ENCODE data around the gene MED27.

MED27 gene

DNA sequence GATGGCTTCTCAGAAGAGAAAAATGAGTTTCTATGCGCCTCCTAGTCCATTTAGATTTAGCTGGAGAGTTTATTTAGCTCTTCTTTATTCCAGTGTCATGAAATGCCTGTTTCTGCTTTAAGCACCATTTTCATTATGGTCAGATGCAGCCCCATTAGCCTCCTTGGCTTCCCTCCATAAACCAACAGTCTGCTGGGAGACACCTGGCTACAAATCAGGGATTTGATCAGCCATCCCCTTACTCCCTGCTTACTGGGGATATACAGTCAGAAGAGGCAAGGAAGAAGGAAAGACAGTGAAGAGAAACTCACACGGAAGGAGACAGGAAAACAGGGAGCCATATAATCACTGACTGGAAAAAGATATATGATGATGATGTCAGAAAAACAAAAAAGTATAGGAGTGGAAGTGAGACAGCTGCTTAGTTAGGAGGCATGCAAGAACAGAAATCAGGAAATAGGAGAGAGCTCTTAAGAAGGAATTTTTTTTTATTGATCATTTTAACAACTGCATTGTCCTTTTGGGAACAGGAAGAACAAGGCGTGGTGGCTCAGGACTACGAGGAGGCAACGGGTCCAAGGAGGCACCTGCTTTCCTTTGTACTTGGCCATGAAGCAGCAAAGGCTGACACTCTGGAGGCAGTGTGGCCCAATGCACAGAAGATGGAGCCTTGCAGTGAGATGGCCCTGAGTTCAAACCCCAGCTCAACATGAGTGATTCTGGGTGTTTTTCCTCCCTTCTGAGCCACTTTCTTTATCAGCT is 56.1 kb downstream of the MED27 start:
- no peak for DNase-seq (ENCODE audit: low read depth)
- TF ChIP-seq, protein P1, sequence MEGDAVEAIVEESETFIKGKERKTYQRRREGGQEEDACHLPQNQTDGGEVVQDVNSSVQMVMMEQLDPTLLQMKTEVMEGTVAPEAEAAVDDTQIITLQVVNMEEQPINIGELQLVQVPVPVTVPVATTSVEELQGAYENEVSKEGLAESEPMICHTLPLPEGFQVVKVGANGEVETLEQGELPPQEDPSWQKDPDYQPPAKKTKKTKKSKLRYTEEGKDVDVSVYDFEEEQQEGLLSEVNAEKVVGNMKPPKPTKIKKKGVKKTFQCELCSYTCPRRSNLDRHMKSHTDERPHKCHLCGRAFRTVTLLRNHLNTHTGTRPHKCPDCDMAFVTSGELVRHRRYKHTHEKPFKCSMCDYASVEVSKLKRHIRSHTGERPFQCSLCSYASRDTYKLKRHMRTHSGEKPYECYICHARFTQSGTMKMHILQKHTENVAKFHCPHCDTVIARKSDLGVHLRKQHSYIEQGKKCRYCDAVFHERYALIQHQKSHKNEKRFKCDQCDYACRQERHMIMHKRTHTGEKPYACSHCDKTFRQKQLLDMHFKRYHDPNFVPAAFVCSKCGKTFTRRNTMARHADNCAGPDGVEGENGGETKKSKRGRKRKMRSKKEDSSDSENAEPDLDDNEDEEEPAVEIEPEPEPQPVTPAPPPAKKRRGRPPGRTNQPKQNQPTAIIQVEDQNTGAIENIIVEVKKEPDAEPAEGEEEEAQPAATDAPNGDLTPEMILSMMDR (IDR thresholded peaks at IDR 0.05; ENCODE audit: control insufficient read depth, insufficient read depth, low read depth, low read length, missing control alignments): no peak
- no peak overlapping the region for H3K4me3 ChIP-seq (ENCODE audit: control insufficient read depth, low read depth, low read length)

DNA sequence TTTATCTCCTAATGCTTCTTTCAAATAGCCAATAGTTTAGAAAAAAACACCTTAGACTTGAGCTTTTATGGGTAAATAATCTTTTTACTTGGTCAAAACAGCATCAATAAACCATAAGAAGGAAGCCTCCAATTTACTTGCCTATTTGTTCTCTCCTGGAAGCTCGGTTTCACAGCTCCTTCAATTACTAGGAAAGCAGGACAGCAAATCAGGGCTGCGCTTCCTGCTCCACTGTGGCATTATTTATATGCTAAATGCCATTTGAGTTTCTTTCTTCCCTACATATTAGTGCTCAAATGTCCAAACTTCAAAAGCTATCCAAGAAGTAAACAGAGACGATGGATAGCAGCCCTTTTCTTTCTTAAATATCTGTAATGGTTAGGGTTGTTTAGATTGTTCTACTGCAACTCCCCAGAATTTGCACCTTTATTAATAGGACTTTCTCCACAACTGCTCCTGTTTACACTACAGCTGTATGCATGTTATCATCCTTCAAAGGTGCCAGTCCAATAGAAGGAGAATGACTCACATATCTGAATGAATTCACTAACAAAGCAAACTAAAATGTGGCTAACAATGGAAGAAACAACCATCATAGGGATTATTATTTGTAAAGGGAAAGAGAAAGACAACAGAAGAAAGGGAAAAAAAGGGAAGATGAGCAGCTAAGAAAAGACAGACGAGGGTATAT is 58.7 kb downstream of the MED27 start:
- H3K4me3 ChIP-seq (ENCODE audit: control insufficient read depth, low read depth, low read length): no peak overlapping the region
- TF ChIP-seq, protein P1 (IDR thresholded peaks at IDR 0.05; ENCODE audit: control insufficient read depth, insufficient read depth, low read depth, low read length, missing control alignments): no peak
- DNase-seq (ENCODE audit: low read depth): no peak

DNA sequence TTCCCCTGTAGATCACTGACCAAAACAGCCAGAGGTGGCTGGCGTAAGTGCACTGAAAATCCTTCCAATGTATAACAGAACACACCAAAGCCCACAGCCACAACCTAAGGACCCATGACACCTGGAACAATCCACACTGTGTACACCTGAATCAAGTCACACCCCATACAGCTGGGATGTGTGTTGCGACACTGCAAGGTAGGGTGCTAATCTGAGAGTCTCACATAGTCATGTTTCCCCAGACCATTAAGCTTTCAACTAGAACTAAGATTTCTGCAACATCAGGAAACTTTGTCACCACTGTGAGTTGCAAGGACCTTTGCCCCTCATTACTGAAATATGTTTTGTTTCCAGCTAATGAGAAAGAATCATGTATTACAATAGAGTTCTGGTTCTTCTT is 59.4 kb downstream of the MED27 start:
- TF ChIP-seq, protein P1 (IDR thresholded peaks at IDR 0.05; ENCODE audit: control insufficient read depth, insufficient read depth, low read depth, low read length, missing control alignments): no peak
- DNase-seq (ENCODE audit: low read depth): no peak
- no peak overlapping the region for H3K4me3 ChIP-seq (ENCODE audit: control insufficient read depth, low read depth, low read length)

DNA sequence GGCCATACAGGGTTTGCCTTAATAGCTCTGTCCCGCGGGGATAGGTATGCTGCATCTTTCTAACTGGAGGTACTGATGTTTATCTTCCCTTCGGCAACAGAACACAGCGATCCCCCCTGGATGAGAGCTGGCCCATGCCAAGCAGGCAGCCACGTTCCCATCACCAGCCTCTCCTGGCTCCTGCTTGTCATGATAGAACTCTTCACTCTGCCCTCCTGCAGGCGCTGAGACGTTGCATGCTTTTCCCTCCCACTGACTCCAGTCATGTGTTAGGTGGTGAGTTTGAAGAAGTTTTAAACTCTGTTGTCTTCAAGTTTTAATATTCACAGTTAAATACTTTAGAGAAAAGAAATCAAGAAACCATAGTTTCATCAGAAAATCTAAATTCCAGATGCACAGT is 60.0 kb downstream of the MED27 start:
- TF ChIP-seq, protein P1 (IDR thresholded peaks at IDR 0.05; ENCODE audit: control insufficient read depth, insufficient read depth, low read depth, low read length, missing control alignments): no peak
- DNase-seq (ENCODE audit: low read depth): no peak
- no peak overlapping the region for H3K4me3 ChIP-seq (ENCODE audit: control insufficient read depth, low read depth, low read length)

DNA sequence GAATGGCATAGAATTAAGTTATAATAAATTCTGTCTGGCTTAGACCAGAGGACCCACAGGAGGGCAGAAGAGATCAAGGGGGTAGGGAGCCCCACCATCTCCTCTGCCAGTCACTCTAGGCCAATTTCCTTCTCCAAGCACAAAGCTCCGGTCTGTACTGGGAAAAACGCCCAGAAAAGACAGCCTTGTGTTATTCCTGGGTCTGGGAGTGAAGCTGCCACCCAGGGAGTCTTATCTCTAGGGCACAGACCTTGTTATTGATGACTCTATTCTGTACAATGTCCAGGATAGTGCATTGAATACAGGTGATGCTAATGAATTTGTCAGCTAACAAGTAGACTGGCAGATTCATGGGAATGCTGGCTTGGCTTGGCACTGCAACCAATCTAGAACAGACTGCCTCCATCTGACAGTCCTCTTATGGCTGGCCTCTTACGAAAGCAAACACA is 60.7 kb downstream of the MED27 start:
- H3K4me3 ChIP-seq (ENCODE audit: control insufficient read depth, low read depth, low read length): no peak overlapping the region
- no peak for DNase-seq (ENCODE audit: low read depth)
- TF ChIP-seq, protein P1 (IDR thresholded peaks at IDR 0.05; ENCODE audit: control insufficient read depth, insufficient read depth, low read depth, low read length, missing control alignments): no peak

DNA sequence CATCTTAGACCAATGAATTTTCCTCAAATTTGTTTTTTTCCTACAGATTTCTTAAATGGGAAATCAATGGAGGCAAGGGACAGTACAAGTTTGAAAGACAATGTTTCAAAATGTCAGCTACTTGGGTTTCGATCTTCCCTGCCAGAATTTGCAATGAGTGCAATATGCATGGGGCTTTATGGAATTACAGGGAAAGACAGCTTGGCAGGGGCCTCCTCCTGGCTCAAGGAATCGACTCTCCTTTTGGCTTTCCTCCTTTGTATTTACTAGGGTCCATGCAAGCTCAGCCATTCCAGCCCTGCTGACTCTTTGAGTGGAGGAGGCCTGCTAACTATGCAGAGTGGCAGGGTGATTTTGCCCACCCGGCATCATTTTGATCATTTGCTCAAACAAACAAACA is 63.2 kb downstream of the MED27 start:
- TF ChIP-seq, protein P1 (IDR thresholded peaks at IDR 0.05; ENCODE audit: control insufficient read depth, insufficient read depth, low read depth, low read length, missing control alignments): no peak
- no peak for DNase-seq (ENCODE audit: low read depth)

More for the DNA sequence above, 63.2 kb downstream of the MED27 start:
- H3K4me3 ChIP-seq (ENCODE audit: control insufficient read depth, low read depth, low read length): no peak overlapping the region
